Karpas-422 (cell line): ENCODE measurements around the gene PLA2R1. TPM values are rescaled to one million over a fixed set of nuclear protein-coding genes. Genes with fewer than 3 reads are reported as not detected.

Source experiments
- DNase-seq: peaks from one replicate; pipeline ENCODE4 v3.0.0-alpha.2; 2015
- H2AFZ ChIP-seq: fragments of 200-600 bp; sonication (generic); 2 replicates; pipeline ENCODE4 v1.6.1; 2014; ENCODE audit warnings: antibody characterized with exemption, low read length, mixed read lengths
- H3K27ac ChIP-seq: fragments of 200-600 bp; sonication (generic); 2 replicates; pipeline ENCODE4 v1.5.1; 2014; ENCODE audit warnings: mild to moderate bottlenecking, low read length, moderate library complexity
- H3K27me3 ChIP-seq: fragments of 200-600 bp; sonication (generic); 2 replicates; pipeline ENCODE4 v1.6.1; 2014; ENCODE audit warnings: low read length, mixed read lengths
- H3K36me3 ChIP-seq: fragments of 200-600 bp; sonication (generic); 2 replicates; pipeline ENCODE4 v1.6.1; 2014; ENCODE audit warnings: low read length, mixed read lengths; ENCODE audit not compliant: insufficient read depth
- H3K4me1 ChIP-seq: fragments of 200-600 bp; sonication (generic); 2 replicates; pipeline ENCODE4 v1.6.1; 2014; ENCODE audit warnings: mild to moderate bottlenecking, low read length, mixed read lengths
- H3K4me2 ChIP-seq: fragments of 200-600 bp; sonication (generic); 2 replicates; pipeline ENCODE4 v1.6.1; 2014; ENCODE audit warnings: low read length, low read depth, mild to moderate bottlenecking; ENCODE audit not compliant: poor library complexity, severe bottlenecking
- H3K4me3 ChIP-seq: fragments of 200-600 bp; sonication (generic); 2 replicates; pipeline ENCODE4 v1.5.1; 2014; ENCODE audit warnings: mild to moderate bottlenecking, antibody characterized with exemption, low read length, mixed read lengths
- H3K79me2 ChIP-seq: fragments of 200-600 bp; sonication (generic); 2 replicates; pipeline ENCODE4 v1.6.1; 2014; ENCODE audit warnings: mild to moderate bottlenecking, low read length, mixed read lengths
- H3K9ac ChIP-seq: fragments of 200-600 bp; sonication (generic); 2 replicates; pipeline ENCODE4 v1.6.0; 2014; ENCODE audit warnings: low read length
- H3K9me2 ChIP-seq: fragments of 200-600 bp; sonication (generic), shearing (Covaris generic); replicated peaks from 2 replicates; pipeline ENCODE4 v1.6.0; 2014; ENCODE audit warnings: mild to moderate bottlenecking, low read length, moderate library complexity; ENCODE audit not compliant: insufficient read depth
- H3K9me3 ChIP-seq: fragments of 300-700, 200-600 bp; sonication (generic); 2 replicates; pipeline ENCODE4 v1.6.1; 2014; ENCODE audit warnings: low read length, mixed read lengths
- H4K20me1 ChIP-seq: fragments of 200-600 bp; sonication (generic); 2 replicates; pipeline ENCODE4 v1.6.1; 2014; ENCODE audit warnings: mild to moderate bottlenecking, antibody characterized with exemption, low read length, low read depth; ENCODE audit not compliant: insufficient read depth
- total RNA-seq: library from RNA; depleted of rRNA; stranded (reverse); fragments of >200 nt; shearing (Covaris generic); gene quantifications from 2 replicates; pipeline ENCODE4 v1.2.3, GENCODE V29; 2014; ENCODE audit warnings: low replicate concordance

PLA2R1 gene
- total RNA-seq, 1 experiment from 2014 or later = not detected

- Histone ChIP-seq H3K79me2 (no peaks in the 10 kb centered on the region), H3K4me3 (no peak overlapping the region), H3K4me1 (no peaks in the 10 kb centered on the region), H3K9ac (no peak overlapping the region), H3K9me3 (no peaks in the 10 kb centered on the region), H3K4me2 (no peak overlapping the region), H3K27me3 (no peaks in the 10 kb centered on the region), H3K36me3 (no peaks in the 10 kb centered on the region), H3K27ac (no peak overlapping the region), H3K9me2 (no peaks in the 10 kb centered on the region), H2AFZ (no peak overlapping the region), H4K20me1 (no peaks in the 10 kb centered on the region)
- DNase-seq = no peak
Observed at GRCh38 chr2:160060297-160060696, 2.1 kb downstream of the PLA2R1 start.

- Histone ChIP-seq H3K27me3 (no peaks in the 10 kb centered on the region), H3K4me3 (no peak overlapping the region), H3K4me2 (no peak overlapping the region), H3K79me2 (no peaks in the 10 kb centered on the region), H3K27ac (no peak overlapping the region), H3K9me2 (no peaks in the 10 kb centered on the region), H4K20me1 (no peaks in the 10 kb centered on the region), H3K4me1 (no peaks in the 10 kb centered on the region), H3K9me3 (no peaks in the 10 kb centered on the region), H3K9ac (no peak overlapping the region), H2AFZ (no peak overlapping the region), H3K36me3 (no peaks in the 10 kb centered on the region)
- no peak for DNase-seq
Observed at GRCh38 chr2:160057356-160057755, 5.1 kb downstream of the PLA2R1 start.

- no peaks in the 10 kb centered on the region for H4K20me1 ChIP-seq
- H3K4me2 ChIP-seq = no peak overlapping the region
- no peaks in the 10 kb centered on the region for H3K36me3 ChIP-seq
- H3K79me2 ChIP-seq = no peaks in the 10 kb centered on the region
- no peaks in the 10 kb centered on the region for H3K27me3 ChIP-seq
- H3K9me2 ChIP-seq = no peaks in the 10 kb centered on the region
- H3K9ac ChIP-seq = no peak overlapping the region
- H3K4me3 ChIP-seq = no peak overlapping the region
- no peak for DNase-seq
- no peaks in the 10 kb centered on the region for H3K9me3 ChIP-seq
- H3K4me1 ChIP-seq = no peaks in the 10 kb centered on the region
- no peak overlapping the region for H3K27ac ChIP-seq
- H2AFZ ChIP-seq = no peak overlapping the region
Observed at GRCh38 chr2:160055726-160056108, 6.7 kb downstream of the PLA2R1 start.

GRCh38 chr2:160054984-160055725, 7.3 kb downstream of the PLA2R1 start:
- DNase-seq = no peak
- H4K20me1 ChIP-seq = no peaks in the 10 kb centered on the region
- H2AFZ ChIP-seq = no peak overlapping the region
- H3K9me3 ChIP-seq = no peaks in the 10 kb centered on the region
- no peak overlapping the region for H3K4me3 ChIP-seq
- H3K4me1 ChIP-seq = no peaks in the 10 kb centered on the region
- H3K9ac ChIP-seq = no peak overlapping the region
- no peak overlapping the region for H3K4me2 ChIP-seq
- H3K27ac ChIP-seq = no peak overlapping the region
- H3K27me3 ChIP-seq = no peaks in the 10 kb centered on the region
- H3K36me3 ChIP-seq = no peaks in the 10 kb centered on the region
- no peaks in the 10 kb centered on the region for H3K79me2 ChIP-seq
- H3K9me2 ChIP-seq = no peaks in the 10 kb centered on the region

GRCh38 chr2:160053946-160054345, 8.5 kb downstream of the PLA2R1 start:
- Histone ChIP-seq H3K79me2 (no peaks in the 10 kb centered on the region), H3K4me3 (no peak overlapping the region), H4K20me1 (no peaks in the 10 kb centered on the region), H3K4me2 (no peak overlapping the region), H3K4me1 (no peaks in the 10 kb centered on the region), H3K27ac (no peak overlapping the region), H2AFZ (no peak overlapping the region), H3K27me3 (no peaks in the 10 kb centered on the region), H3K9me2 (no peaks in the 10 kb centered on the region), H3K9ac (no peak overlapping the region), H3K9me3 (no peaks in the 10 kb centered on the region), H3K36me3 (no peaks in the 10 kb centered on the region)
- DNase-seq = no peak

DNA sequence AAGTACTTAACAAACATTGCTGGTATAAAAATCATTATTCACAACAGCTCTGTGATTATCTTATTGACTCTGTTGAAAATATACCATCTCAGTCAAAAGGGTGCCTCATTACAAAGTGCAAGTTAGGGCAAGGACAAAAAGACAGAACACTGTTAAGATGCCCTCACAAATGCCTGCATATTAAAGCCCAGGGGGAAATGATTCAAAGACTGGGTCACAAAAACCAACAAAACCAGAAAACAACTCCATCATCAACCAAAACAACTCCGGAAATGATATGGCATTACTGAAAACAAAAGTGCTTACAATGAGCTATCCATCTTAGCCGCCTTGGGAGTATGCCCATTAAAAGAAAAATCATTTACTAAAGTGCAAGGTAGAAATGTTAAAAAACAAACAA, 9.9 kb downstream of the PLA2R1 start:
- Histone ChIP-seq H3K4me3 (no peak overlapping the region), H3K4me1 (no peaks in the 10 kb centered on the region), H3K36me3 (no peaks in the 10 kb centered on the region), H3K9me3 (no peaks in the 10 kb centered on the region), H3K9me2 (no peaks in the 10 kb centered on the region), H3K79me2 (no peaks in the 10 kb centered on the region), H3K9ac (no peak overlapping the region), H4K20me1 (no peaks in the 10 kb centered on the region), H3K4me2 (no peak overlapping the region), H3K27me3 (no peaks in the 10 kb centered on the region), H2AFZ (no peak overlapping the region), H3K27ac (no peak overlapping the region)
- DNase-seq = no peak

- Histone ChIP-seq H3K4me3 (no peak overlapping the region), H3K9ac (no peak overlapping the region), H3K27ac (no peak overlapping the region), H3K4me2 (no peak overlapping the region), H3K4me1 (no peaks in the 10 kb centered on the region), H3K36me3 (no peaks in the 10 kb centered on the region), H3K79me2 (no peaks in the 10 kb centered on the region), H3K27me3 (no peaks in the 10 kb centered on the region), H3K9me2 (no peaks in the 10 kb centered on the region), H3K9me3 (no peaks in the 10 kb centered on the region), H2AFZ (no peak overlapping the region), H4K20me1 (no peaks in the 10 kb centered on the region)
- DNase-seq = no peak
Observed at GRCh38 chr2:160051371-160051800, 11.0 kb downstream of the PLA2R1 start.

- Histone ChIP-seq H3K4me1 (no peaks in the 10 kb centered on the region), H4K20me1 (no peaks in the 10 kb centered on the region), H3K4me3 (no peak overlapping the region), H3K4me2 (no peak overlapping the region), H3K36me3 (no peaks in the 10 kb centered on the region), H2AFZ (no peak overlapping the region), H3K79me2 (no peaks in the 10 kb centered on the region), H3K9ac (no peak overlapping the region), H3K9me3 (no peaks in the 10 kb centered on the region), H3K27ac (no peak overlapping the region), H3K9me2 (no peaks in the 10 kb centered on the region), H3K27me3 (no peaks in the 10 kb centered on the region)
- no peak for DNase-seq
Observed at GRCh38 chr2:160050147-160050546, 12.3 kb downstream of the PLA2R1 start.
